B cell (primary cell): ENCODE data around the gene C2orf92. TPM values are rescaled to one million over a fixed set of nuclear protein-coding genes. Genes with fewer than 3 reads are reported as not detected.

Source experiments
- ATAC-seq: fragments of 200-7000 bp; cut with Tn5 transposase; one replicate; pipeline ENCODE4 v1.10.0; 2021; ENCODE audit warnings: low read depth, mild to moderate bottlenecking, moderate number of reproducible peaks, moderate library complexity
- CTCF ChIA-PET: fragments of 350-600 bp; sonication (Branson Sonifier 250); formaldehyde crosslinking; loops from one replicate; lab custom pipeline; 2021; ENCODE audit warnings: antibody characterized with exemption, inconsistent platforms; lab: Charles Lee
- POLR2A ChIA-PET: fragments of 350-600 bp; sonication (Branson Sonifier 250); formaldehyde crosslinking; loops from one replicate; lab custom pipeline; 2021; ENCODE audit warnings: antibody characterized with exemption; lab: Charles Lee
- DNase-seq: peaks from one replicate; pipeline ENCODE4 v3.0.0; 2013
- H2AFZ ChIP-seq: 2 replicates; pipeline ENCODE4 v1.6.1; 2012; ENCODE audit warnings: mild to moderate bottlenecking, low read depth, low read length; ENCODE audit not compliant: insufficient read depth, poor library complexity, severe bottlenecking
- H3K27ac ChIP-seq, 2 donors: 1 replicate in 1 of 2; 2 replicates in 1 of 2; pipeline ENCODE4 v1.5.1; 2012 to 2013; ENCODE audit warnings: low read length in 2 of 2, mild to moderate bottlenecking in 2 of 2, moderate library complexity in 1 of 2
- H3K27me3 ChIP-seq, 4 experiments: fragments of 200-600 bp in 1 of 4; sonication (generic) in 1 of 4; replicated peaks in 1 of 4; 1 replicate in 2 of 4; 2 replicates in 2 of 4; pipeline versions ENCODE4 v1.6.1 to v1.7.0; 2013 to 2016; ENCODE audit warnings: low read length in 3 of 4, mild to moderate bottlenecking in 2 of 4, mixed read lengths in 1 of 4, moderate library complexity in 1 of 4; ENCODE audit not compliant: insufficient read depth in 4 of 4, control insufficient read depth in 3 of 4; ENCODE audit errors: control extremely low read depth in 1 of 4
- H3K36me3 ChIP-seq, 2 experiments: replicated peaks in 1 of 2; 1 replicate in 1 of 2; 2 replicates in 1 of 2; pipeline versions ENCODE4 v1.6.1 to v1.7.1; 2013; ENCODE audit warnings: low read length in 1 of 2; ENCODE audit not compliant: insufficient read depth in 2 of 2, control insufficient read depth in 1 of 2; ENCODE audit errors: control extremely low read depth in 1 of 2, extremely low read depth in 1 of 2
- H3K4me1 ChIP-seq, 2 donors: fragments of 200-600 bp in 1 of 2; sonication (generic) in 1 of 2; 1 replicate in 1 of 2; 2 replicates in 1 of 2; pipeline versions ENCODE4 v1.5.1 to v1.6.1; 2013 to 2017; ENCODE audit warnings: low read length in 2 of 2; ENCODE audit not compliant: control insufficient read depth in 2 of 2, insufficient read depth in 2 of 2
- H3K4me2 ChIP-seq: replicated peaks from 2 replicates; pipeline ENCODE3; 2012; ENCODE audit warnings: mild to moderate bottlenecking, low read depth, low read length; ENCODE audit not compliant: poor library complexity, severe bottlenecking
- H3K4me3 ChIP-seq, 5 experiments: fragments of 200-600 bp in 1 of 5; sonication (generic) in 1 of 5; 1 replicate in 3 of 5; 2 replicates in 2 of 5; pipeline versions ENCODE4 v1.5.1 to v1.7.0; 2011 to 2016; ENCODE audit warnings: low read length in 4 of 5, mild to moderate bottlenecking in 4 of 5, low read depth in 2 of 5, control low read depth in 1 of 5, moderate library complexity in 1 of 5; ENCODE audit not compliant: insufficient read depth in 1 of 5; ENCODE audit errors: control extremely low read depth in 1 of 5, extremely low read depth in 1 of 5
- H3K79me2 ChIP-seq: fragments of 200-600 bp; sonication (generic); one replicate; pipeline ENCODE4 v1.6.0; 2016; ENCODE audit warnings: low read length; ENCODE audit not compliant: control insufficient read depth, insufficient read depth
- H3K9ac ChIP-seq: fragments of 200-600 bp; sonication (generic); 2 replicates; pipeline ENCODE4 v1.6.1; 2017; ENCODE audit warnings: mild to moderate bottlenecking, low read length, moderate library complexity
- H3K9me3 ChIP-seq, 3 donors: one replicate each; pipeline versions ENCODE4 v1.6.1 to v1.7.1; 2013; ENCODE audit warnings: low read length in 2 of 3; ENCODE audit not compliant: control insufficient read depth in 2 of 3, insufficient read depth in 1 of 3; ENCODE audit errors: control extremely low read depth in 1 of 3
- H4K20me1 ChIP-seq: 2 replicates; pipeline ENCODE4 v1.6.0; 2012; ENCODE audit warnings: mild to moderate bottlenecking, low read length; ENCODE audit not compliant: insufficient read depth, control insufficient read depth, poor library complexity, severe bottlenecking
- H3K27ac Mint-ChIP-seq: one replicate; pipeline ENCODE4 v1.8.0; 2021; ENCODE audit warnings: mixed read lengths
- H3K27me3 Mint-ChIP-seq: one replicate; pipeline ENCODE4 v1.8.0; 2021; ENCODE audit warnings: mixed read lengths
- H3K4me1 Mint-ChIP-seq: one replicate; pipeline ENCODE4 v1.8.0; 2021; ENCODE audit warnings: mixed read lengths
- H3K4me3 Mint-ChIP-seq: one replicate; pipeline ENCODE4 v1.8.0; 2021; ENCODE audit warnings: mixed read lengths
- H3K9me3 Mint-ChIP-seq: one replicate; pipeline ENCODE4 v1.8.0; 2022; ENCODE audit warnings: mixed read lengths; ENCODE audit not compliant: insufficient read depth
- EZH2 ChIP-seq: IDR thresholded peaks from 2 replicates; pipeline ENCODE4 v1.6.1; 2012; ENCODE audit warnings: borderline replicate concordance, low read depth, mild to moderate bottlenecking, moderate library complexity, low read length; ENCODE audit not compliant: insufficient read depth, poor library complexity, severe bottlenecking
- WGBS: methylation state at CpG from one replicate; pipeline ENCODE4 v1.1.5; 2013; ENCODE audit warnings: missing lambda C conversion rate; ENCODE audit not compliant: insufficient coverage; 5-methylcytosine and 5-hydroxymethylcytosine counted together
- intact Hi-C: fragments of 100-400 bp; cut with micrococcal nuclease; formaldehyde crosslinking; loops from one replicate; pipeline ENCODE4 v1.10.0; 2022
- polyA plus RNA-seq: library from polyadenylated mRNA; depleted of rRNA; stranded (reverse); fragments of >200 nt; gene quantifications from 2 replicates; pipeline ENCODE4 v1.2.3, GENCODE V29; 2012
- total RNA-seq, 2 donors: library from RNA; stranded (reverse); fragments of 120-200 nt in 1 of 2; gene quantifications; 1 replicate in 1 of 2; 2 replicates in 1 of 2; pipeline versions ENCODE4 v1.2.3 to v1.2.4, GENCODE V29; 2013 to 2022
- TF ChIP-seq, protein P1 (sequence below): fragments of 200-600 bp; IDR thresholded peaks from one replicate; pipeline ENCODE4 v1.8.0; 2022; ENCODE audit warnings: antibody characterized with exemption, mild to moderate bottlenecking

C2orf92 gene
- total and polyA plus RNA-seq, 2 donors (not counting 1 experiment from before 2014, with no cell fraction given): 15.3 to 18.9 TPM

DNA sequence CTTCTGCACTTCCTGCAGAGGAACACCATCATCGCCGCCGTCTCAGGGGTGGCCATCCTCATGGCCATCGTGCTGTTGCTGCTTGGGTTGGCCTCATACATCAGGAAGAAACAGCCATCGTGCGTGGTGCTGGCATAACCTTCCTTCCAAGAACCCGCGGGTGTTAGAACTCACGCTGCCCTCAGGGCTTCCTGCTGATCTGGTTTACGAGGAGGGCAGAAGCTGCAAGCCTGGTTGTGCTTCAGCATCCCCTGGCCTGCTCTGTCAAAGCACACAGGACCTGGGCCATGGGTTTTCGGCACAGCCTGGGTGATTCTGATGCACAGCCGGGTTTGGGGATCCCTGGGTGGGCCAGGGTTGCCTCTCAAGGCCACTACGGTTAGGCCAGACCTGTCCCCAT lies 31.7 kb downstream of the C2orf92 start:
- no peak for ATAC-seq
- no peaks in the 10 kb centered on the region for H3K9me3 ChIP-seq
- H3K79me2 ChIP-seq: no peaks in the 10 kb centered on the region
- ChIA-PET POLR2A (no interaction called here), CTCF (interaction anchor here (0.6 to 7.1 kb wide), 5 partner anchors 9 to 110 kb away, joined by 3 to 164 read pairs (median 53); partner anchors contain the start of genes ACTR1B, ANKRD36B and ZAP70)
- peaks cover 5% of the 10 kb centered on the region for H3K4me1 Mint-ChIP-seq
- no peaks in the 10 kb centered on the region for H4K20me1 ChIP-seq
- no peaks in the 10 kb centered on the region for H3K27me3 ChIP-seq
- no peak overlapping the region for H3K4me2 ChIP-seq
- DNase-seq: no peak
- intact Hi-C loops: loop anchor here (5.0 kb wide), 1 partner anchor 486 kb away; no protein-coding TSS in a partner anchor
- H3K4me1 ChIP-seq: peaks cover 0 to 3% of the 10 kb centered on the region in 2 donors
- TF ChIP-seq, protein P1, sequence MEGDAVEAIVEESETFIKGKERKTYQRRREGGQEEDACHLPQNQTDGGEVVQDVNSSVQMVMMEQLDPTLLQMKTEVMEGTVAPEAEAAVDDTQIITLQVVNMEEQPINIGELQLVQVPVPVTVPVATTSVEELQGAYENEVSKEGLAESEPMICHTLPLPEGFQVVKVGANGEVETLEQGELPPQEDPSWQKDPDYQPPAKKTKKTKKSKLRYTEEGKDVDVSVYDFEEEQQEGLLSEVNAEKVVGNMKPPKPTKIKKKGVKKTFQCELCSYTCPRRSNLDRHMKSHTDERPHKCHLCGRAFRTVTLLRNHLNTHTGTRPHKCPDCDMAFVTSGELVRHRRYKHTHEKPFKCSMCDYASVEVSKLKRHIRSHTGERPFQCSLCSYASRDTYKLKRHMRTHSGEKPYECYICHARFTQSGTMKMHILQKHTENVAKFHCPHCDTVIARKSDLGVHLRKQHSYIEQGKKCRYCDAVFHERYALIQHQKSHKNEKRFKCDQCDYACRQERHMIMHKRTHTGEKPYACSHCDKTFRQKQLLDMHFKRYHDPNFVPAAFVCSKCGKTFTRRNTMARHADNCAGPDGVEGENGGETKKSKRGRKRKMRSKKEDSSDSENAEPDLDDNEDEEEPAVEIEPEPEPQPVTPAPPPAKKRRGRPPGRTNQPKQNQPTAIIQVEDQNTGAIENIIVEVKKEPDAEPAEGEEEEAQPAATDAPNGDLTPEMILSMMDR: no peak
- no peak for TF ChIP-seq EZH2
- no peak overlapping the region for H3K9ac ChIP-seq
- no peaks in the 10 kb centered on the region for H3K9me3 Mint-ChIP-seq
- WGBS: 91% methylated on average over 13 of the region's 13 CpGs
- no peak overlapping the region for H3K27ac ChIP-seq
- no peak overlapping the region for H2AFZ ChIP-seq
- H3K27me3 Mint-ChIP-seq: no peaks in the 10 kb centered on the region
- no peak overlapping the region for H3K4me3 ChIP-seq
- H3K27ac Mint-ChIP-seq: no peak overlapping the region
- no peaks in the 10 kb centered on the region for H3K36me3 ChIP-seq
- no peak overlapping the region for H3K4me3 Mint-ChIP-seq

DNA sequence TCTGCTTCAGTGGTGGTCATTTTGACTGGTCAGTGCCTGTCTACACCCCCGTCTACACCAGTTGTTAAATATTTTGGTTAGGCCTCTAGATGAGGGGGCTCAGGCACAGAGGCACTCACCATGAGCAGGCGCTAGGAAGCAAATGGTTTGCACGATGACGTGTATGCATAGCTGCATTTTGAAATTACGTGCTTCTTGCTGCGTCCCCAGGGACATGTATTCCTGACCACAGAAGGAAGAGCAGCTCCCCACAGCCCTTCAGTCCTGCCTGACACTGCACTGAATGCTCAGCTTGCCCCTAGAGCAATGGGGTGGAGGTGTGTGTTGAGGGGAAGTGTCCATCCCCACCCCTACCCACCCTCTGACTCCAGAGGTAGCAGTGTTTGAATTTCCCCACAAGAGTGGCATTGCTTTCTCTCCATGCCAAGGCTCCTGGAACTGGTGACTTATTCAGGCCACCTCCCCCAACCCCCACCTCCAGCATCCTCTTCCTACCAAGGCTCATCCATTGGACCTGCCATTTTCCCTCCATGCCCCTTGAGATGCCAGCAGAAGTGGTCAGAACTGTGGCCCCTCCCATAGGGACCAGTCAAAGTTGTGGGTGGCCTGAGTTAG lies 32.4 kb downstream of the C2orf92 start:
- no peaks in the 10 kb centered on the region for H4K20me1 ChIP-seq
- H3K4me3 ChIP-seq: no peak overlapping the region
- no peak for ATAC-seq
- no peaks in the 10 kb centered on the region for H3K9me3 ChIP-seq
- TF ChIP-seq, protein P1: no peak
- TF ChIP-seq EZH2: no peak
- intact Hi-C loops: loop anchor here (5.0 kb wide), 1 partner anchor 485 kb away; no protein-coding TSS in a partner anchor
- Mint-ChIP-seq H3K9me3 (no peaks in the 10 kb centered on the region), H3K27me3 (no peaks in the 10 kb centered on the region), H3K4me1 (peaks cover 3% of the 10 kb centered on the region), H3K27ac (no peak overlapping the region), H3K4me3 (no peak overlapping the region)
- H2AFZ ChIP-seq: no peak overlapping the region
- H3K36me3 ChIP-seq: no peaks in the 10 kb centered on the region
- no peak for DNase-seq
- H3K27me3 ChIP-seq: no peaks in the 10 kb centered on the region
- H3K27ac ChIP-seq: no peak overlapping the region
- POLR2A ChIA-PET: no interaction called here
- H3K4me2 ChIP-seq: no peak overlapping the region
- 21% methylated on average over 4 of the region's 6 CpGs for WGBS
- no peak overlapping the region for H3K9ac ChIP-seq
- CTCF ChIA-PET: interaction anchor here (0.6 to 7.1 kb wide), 3 partner anchors 8 to 51 kb away, joined by 3 to 55 read pairs (median 4); partner anchors contain the start of gene ZAP70
- peaks cover 0 to 1% of the 10 kb centered on the region in 2 donors for H3K4me1 ChIP-seq
- H3K79me2 ChIP-seq: no peaks in the 10 kb centered on the region
